Memory B cell (primary cell): ENCODE results near the gene ULK3.
A peak's percentile ranks its signal among the peaks of the same experiment; 100 is the strongest.
"Not testable (repeated sequence)": the region's sequence is repeated elsewhere in the genome, so short reads cannot be mapped to it uniquely, and the experiment has no call there.

Source experiments
- ATAC-seq: fragments of 150-1000 bp; cut with Tn5 transposase; 2 replicates; pipeline ENCODE4 v1.10.0; 2021; ENCODE audit warnings: low read depth, mild to moderate bottlenecking, moderate library complexity
- DNase-seq, 2 donors: peaks; one replicate each; pipeline ENCODE4 v3.0.0; 2022; ENCODE audit warnings: low spot score in 2 of 2
- H3K27ac Mint-ChIP-seq: one replicate; pipeline ENCODE4 v1.8.0; 2022; ENCODE audit warnings: mild to moderate bottlenecking, moderate library complexity, mixed read lengths
- H3K27me3 Mint-ChIP-seq: one replicate; pipeline ENCODE4 v1.8.0; 2022; ENCODE audit warnings: mixed read lengths
- H3K36me3 Mint-ChIP-seq: one replicate; pipeline ENCODE4 v1.8.0; 2022; ENCODE audit warnings: mild to moderate bottlenecking, mixed read lengths
- H3K4me1 Mint-ChIP-seq: one replicate; pipeline ENCODE4 v1.8.0; 2022; ENCODE audit warnings: mixed read lengths
- H3K4me3 Mint-ChIP-seq: one replicate; pipeline ENCODE4 v1.8.0; 2022; ENCODE audit warnings: mild to moderate bottlenecking, moderate library complexity, mixed read lengths
- H3K9me3 Mint-ChIP-seq: one replicate; pipeline ENCODE4 v1.8.0; 2022; ENCODE audit warnings: mixed read lengths

Gene ULK3, protein sequence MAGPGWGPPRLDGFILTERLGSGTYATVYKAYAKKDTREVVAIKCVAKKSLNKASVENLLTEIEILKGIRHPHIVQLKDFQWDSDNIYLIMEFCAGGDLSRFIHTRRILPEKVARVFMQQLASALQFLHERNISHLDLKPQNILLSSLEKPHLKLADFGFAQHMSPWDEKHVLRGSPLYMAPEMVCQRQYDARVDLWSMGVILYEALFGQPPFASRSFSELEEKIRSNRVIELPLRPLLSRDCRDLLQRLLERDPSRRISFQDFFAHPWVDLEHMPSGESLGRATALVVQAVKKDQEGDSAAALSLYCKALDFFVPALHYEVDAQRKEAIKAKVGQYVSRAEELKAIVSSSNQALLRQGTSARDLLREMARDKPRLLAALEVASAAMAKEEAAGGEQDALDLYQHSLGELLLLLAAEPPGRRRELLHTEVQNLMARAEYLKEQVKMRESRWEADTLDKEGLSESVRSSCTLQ

DNA sequence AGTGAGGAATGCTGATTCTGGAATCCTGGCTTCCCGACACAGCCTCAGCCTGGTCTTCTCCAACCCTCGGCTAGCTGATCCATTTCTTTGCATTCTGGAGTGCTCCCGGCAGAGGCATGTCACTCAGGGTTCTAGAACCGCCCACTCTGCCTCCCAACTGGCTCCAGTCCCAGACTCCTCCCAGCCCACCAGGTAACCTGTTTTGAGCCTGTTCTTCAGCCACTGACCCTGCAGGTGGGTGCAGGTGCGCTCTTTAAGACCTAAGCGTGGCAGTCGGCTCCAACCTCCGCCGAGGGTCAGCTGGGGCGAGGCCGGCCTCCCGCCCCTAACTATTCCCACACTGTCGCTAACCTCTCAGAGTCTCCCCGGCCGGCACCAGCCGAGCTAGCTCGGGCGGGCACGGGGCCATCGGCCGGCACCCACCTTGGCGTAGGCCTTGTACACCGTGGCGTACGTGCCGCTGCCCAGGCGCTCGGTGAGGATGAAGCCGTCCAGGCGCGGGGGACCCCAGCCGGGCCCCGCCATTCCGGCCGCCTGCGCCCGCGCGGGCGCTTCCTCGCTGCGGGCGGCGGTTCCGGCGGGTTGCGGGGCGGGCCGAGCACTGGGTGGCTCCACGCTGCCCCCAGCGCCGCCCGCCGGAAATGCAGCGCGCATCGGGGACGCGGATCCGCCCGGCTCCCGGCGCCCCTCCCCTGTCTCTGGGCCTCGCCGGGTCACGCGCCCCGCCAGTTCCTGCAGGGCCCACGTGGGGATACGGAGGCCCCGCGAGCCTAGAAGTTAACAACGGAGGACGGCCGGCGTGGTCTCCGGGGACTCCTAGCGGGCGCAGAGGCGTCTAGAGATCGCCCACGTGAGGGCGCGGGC, at the start of gene ULK3:
Gene ULK3, minus strand, starts transcription at position 576 of the 864 bp plus-strand sequence. Its CDS starts 51 bp downstream, at position 525.
- Mint-ChIP-seq H3K4me3 (peak within 1 kb of the TSS; percentile 91), H3K27me3 (no peaks in the 10 kb centered on the region), H3K9me3 (no peaks in the 10 kb centered on the region), H3K4me1 (peaks cover 44% of the 10 kb centered on the region), H3K27ac (peak within 1 kb of the TSS; percentile 94), H3K36me3 (peaks cover 2% of the 10 kb centered on the region)
- DNase-seq, result peak; percentile 94 to 97
- ATAC-seq, result peak; percentile 91

DNA sequence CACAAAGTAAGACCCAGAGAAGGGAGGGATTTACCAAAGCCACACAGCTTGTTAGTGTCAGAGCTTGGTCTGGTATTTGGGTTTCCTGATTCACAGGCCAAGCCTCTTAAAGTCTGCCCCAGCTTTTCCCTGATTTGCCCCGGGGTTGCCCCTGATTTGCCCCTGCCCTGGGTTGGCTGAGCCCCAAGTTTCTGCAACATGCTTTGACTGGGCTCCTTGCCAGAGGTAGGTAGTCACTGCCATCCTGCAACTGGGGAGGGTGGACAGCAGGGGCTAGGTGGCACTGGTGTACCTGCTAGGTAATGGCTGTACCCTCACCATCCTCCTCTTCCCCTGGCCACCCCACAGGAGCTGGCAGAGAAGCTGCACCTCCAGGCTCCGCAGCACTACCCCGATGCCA, 49.4 kb upstream of the ULK3 start:
- H3K4me3 Mint-ChIP-seq, result no peak overlapping the region
- no peak overlapping the region for H3K27ac Mint-ChIP-seq
- H3K27me3 Mint-ChIP-seq, result no peaks in the 10 kb centered on the region
- H3K4me1 Mint-ChIP-seq, result peaks cover 27% of the 10 kb centered on the region
- H3K36me3 Mint-ChIP-seq, result peaks cover 4% of the 10 kb centered on the region
- DNase-seq, result no peak
- ATAC-seq, result no peak
- no peaks in the 10 kb centered on the region for H3K9me3 Mint-ChIP-seq

DNA sequence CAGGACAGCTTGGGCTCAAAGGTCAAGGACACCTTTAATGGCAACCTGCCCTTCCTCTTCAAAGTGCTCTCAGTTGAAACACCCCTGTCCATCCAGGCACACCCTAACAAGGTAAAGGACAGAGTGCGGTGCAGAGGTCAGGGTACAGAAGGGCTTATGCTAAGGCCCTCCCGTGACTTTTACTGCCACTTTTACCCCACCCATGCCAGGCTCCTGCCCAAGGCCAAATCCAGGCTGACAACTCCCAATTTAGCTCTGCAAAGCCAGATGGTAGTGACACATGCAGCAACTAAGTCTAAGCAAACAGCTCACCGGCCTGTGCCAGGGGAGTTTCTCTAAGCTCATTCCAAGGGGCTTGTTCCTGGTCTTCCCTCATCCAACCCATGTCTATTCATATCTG, 48.5 kb upstream of the ULK3 start:
- Mint-ChIP-seq H3K4me1 (peaks cover 27% of the 10 kb centered on the region), H3K9me3 (no peaks in the 10 kb centered on the region), H3K27ac (no peak overlapping the region), H3K27me3 (no peaks in the 10 kb centered on the region), H3K36me3 (peaks cover 4% of the 10 kb centered on the region), H3K4me3 (peak overlapping the region; percentile 35)
- no peak for DNase-seq
- no peak for ATAC-seq

DNA sequence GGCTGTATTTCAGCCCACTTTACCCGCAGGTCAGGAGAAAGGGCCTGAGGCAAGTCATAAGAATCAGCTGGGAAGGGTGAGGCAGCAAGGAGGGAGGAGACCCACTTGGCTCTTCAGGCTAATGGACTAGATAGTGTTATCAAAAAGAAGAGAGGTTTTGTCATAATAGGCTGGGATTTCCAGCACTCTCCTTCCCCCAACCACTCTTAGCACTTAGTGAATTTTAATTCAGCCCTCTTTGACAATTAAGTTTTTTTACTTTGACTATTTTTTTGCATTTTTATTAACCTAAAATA, 47.7 kb upstream of the ULK3 start:
- no peak overlapping the region for H3K27ac Mint-ChIP-seq
- no peaks in the 10 kb centered on the region for H3K27me3 Mint-ChIP-seq
- ATAC-seq (no peak), DNase-seq (no peak)
- peaks cover 27% of the 10 kb centered on the region for H3K4me1 Mint-ChIP-seq
- peak overlapping the region; percentile 90 for H3K4me3 Mint-ChIP-seq
- no peaks in the 10 kb centered on the region for H3K9me3 Mint-ChIP-seq
- peaks cover 4% of the 10 kb centered on the region for H3K36me3 Mint-ChIP-seq

DNA sequence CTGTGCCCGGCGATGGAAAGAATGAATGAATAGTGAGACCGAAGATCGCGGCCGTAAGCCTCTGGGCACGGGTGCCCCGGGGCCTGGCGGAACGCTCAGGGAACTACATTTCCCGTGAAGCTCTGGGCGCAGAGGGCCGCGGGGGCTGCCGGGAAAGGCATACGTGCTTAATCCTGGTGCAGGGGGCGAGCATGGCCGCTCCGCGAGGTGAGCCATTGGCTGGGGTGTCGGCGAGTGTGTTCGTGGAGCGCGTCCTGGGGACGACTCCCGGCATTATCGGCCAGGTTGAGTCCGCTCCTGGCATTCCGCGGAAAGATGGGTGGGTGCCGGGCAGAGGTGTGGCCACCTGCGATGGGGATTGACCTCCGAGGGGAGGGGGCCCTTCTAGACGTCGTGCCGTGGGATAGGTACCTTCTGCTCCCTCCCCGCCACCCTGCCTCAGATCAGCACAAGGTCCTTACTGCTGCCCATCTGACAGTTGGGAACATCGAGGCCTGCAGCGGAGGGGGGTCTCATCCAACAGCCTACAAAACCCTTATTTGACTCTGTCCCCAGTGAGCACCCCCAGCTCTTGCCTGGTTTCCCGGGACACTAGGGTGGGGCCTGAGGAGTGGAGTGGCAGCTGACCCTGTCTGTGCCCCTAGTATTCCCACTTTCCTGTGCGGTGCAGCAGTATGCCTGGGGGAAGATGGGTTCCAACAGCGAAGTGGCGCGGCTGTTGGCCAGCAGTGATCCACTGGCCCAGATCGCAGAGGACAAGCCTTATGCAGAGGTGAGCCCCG, 47.1 kb upstream of the ULK3 start, which contains the start of gene MPI:
Gene MPI, plus strand, starts transcription at position 160 of the 782 bp plus-strand sequence. Its CDS starts 32 bp downstream, at position 192.
- Mint-ChIP-seq H3K36me3 (peaks cover 4% of the 10 kb centered on the region), H3K27ac (peak within 1 kb of the TSS; percentile 86), H3K9me3 (no peaks in the 10 kb centered on the region), H3K27me3 (no peaks in the 10 kb centered on the region), H3K4me1 (peaks cover 27% of the 10 kb centered on the region), H3K4me3 (peak within 1 kb of the TSS; percentile 90)
- peak; percentile 76 to 81 for DNase-seq
- ATAC-seq, result peak; percentile 99

DNA sequence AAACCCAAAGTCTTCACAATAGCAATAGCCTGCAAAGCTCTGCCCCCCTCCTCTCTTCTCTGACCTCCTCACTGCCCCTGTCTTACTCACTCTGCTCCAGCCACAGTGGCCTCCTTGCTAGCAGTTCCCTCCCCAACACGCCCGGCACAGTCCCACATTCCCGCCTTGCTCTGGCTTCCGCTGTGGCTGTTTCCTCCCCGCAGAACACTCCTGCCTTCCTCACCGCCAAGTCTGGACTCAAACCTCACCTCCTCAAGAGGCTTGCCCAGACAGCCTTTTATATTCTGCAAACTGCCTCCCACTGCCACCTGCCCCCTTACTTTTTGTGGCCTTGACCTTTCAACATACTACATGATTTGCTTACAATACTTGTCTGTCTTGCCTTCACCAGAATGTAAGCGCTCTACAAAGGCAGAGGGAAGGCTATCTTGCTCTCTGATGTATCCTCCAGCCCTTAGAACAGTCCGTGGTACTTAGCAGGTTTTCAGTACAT, 46.5 kb upstream of the ULK3 start:
- no peak for DNase-seq
- Mint-ChIP-seq H3K27me3 (no peaks in the 10 kb centered on the region), H3K9me3 (no peaks in the 10 kb centered on the region), H3K27ac (peak overlapping the region; percentile 86), H3K4me3 (peak overlapping the region; percentile 90), H3K36me3 (peaks cover 4% of the 10 kb centered on the region), H3K4me1 (peaks cover 27% of the 10 kb centered on the region)
- no peak for ATAC-seq

DNA sequence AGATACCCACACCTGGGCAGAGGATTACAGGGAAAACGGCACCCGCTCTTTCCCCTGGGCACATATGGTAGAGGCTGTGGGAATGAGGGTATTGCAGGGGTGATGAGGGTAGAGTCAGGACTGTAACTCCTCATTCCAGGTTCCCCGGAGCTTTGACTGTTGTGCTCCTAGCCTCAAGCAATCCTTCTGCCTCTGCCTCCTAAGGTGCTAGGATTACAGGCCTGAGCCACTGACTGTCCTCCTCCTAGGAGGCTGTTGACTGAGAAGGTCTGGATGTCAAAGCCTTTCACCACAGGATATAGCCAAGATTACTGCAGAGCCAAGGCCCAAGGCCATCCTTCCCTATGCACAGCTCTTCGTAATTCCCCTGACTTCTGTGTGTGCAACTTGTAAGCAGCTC, 45.8 kb upstream of the ULK3 start:
- H3K4me3 Mint-ChIP-seq, result no peak overlapping the region
- ATAC-seq (no peak), DNase-seq (no peak)
- H3K9me3 Mint-ChIP-seq, result no peaks in the 10 kb centered on the region
- H3K4me1 Mint-ChIP-seq, result peaks cover 28% of the 10 kb centered on the region
- H3K27ac Mint-ChIP-seq, result no peak overlapping the region
- peaks cover 4% of the 10 kb centered on the region for H3K36me3 Mint-ChIP-seq
- H3K27me3 Mint-ChIP-seq, result no peaks in the 10 kb centered on the region

DNA sequence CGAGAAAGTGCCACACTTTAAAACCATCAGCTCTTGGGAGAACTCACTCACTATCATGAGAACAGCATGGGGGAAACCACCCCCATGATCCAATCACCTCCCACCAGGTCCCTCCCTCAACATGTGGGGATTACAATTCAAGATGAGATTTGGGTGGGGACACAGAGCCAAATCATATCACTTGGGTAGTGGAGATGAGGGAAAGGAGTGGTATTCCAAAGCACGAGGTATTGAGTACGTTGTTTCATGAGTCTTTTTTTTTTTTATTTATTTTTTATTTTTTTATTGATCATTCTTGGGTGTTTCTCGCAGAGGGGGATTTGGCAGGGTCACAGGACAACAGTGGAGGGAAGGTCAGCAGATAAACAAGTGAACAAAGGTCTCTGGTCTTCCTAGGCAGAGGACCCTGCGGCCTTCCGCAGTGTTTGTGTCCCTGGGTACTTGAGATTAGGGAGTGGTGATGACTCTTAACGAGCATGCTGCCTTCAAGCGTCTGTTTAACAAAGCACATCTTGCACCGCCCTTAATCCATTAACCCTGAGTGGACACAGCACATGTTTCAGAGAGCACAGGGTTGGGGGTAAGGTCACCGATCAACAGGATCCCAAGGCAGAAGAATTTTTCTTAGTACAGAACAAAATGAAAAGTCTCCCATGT, 44.7 kb upstream of the ULK3 start:
- ATAC-seq, result not testable (repeated sequence)

DNA sequence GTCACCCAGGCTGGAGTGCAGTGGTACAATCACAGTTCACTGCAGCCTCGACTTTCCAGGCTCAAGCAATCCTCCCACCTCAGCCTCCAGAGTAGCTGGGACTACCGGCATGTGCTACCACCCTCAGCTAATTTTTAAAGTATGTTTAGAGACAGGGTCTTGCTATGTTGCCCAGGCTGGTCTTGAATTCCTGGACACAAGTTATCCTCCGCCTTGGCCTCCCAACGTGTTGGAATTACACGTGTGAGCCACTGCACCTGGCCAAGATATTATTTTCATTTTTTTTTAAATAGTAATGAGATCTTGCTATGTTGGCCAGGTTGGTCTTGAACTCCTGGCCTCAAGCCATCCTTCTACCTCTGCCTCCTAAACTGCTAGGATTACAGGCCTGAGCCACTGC, 42.5 kb upstream of the ULK3 start:
- no peak for DNase-seq
- Mint-ChIP-seq H3K27me3 (no peaks in the 10 kb centered on the region), H3K4me1 (peaks cover 14% of the 10 kb centered on the region), H3K9me3 (peaks cover 4% of the 10 kb centered on the region), H3K27ac (no peak overlapping the region), H3K36me3 (no peaks in the 10 kb centered on the region), H3K4me3 (no peak overlapping the region)
- no peak for ATAC-seq

More for the DNA sequence above, 44.7 kb upstream of the ULK3 start:
- H3K27me3 Mint-ChIP-seq, H3K4me3 Mint-ChIP-seq, H3K36me3 Mint-ChIP-seq, H3K27ac Mint-ChIP-seq, DNase-seq, H3K9me3 Mint-ChIP-seq: not testable (repeated sequence)
- H3K4me1 Mint-ChIP-seq, result peaks cover 17% of the 10 kb centered on the region

DNA sequence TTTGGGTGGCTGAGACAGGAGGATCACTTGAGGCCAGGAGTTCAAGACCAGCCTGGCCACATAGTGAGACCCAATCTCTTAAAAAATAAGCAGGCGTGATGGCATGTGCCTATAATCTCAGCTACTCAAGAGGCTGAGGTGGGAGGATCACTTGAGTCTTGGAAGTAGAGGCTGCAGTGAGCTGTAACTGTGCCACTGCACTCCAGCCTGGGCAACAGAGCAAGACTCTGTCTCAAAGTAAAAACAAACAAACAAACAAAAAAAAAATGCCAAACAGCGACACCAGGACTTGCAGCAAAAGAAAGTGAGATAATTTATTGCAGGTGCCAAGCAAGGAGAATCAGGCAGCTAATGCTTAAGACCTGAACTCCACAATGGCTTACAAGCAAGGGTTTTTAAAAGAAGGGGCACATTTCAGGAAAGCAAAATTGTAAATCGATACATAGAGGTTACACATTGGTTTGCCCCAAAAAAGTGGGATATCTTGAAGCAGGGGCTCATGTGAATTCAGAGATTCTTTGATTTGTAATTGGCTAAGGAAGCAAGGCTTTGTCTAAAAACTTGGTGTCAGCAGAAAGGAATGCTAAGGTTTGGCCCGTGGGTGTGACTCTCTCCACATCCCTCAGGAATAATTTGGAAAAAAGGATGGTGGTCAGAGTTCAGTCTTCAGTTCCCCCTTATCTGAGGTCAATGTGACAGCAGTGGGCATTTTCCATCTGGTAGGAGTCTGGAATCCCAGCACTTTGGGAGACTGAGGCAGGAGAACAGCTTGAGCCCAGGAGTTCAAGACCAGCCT, 41.7 kb upstream of the ULK3 start:
- Mint-ChIP-seq H3K36me3 (no peaks in the 10 kb centered on the region), H3K9me3 (peaks cover 4% of the 10 kb centered on the region), H3K27me3 (no peaks in the 10 kb centered on the region), H3K4me1 (peaks cover 10% of the 10 kb centered on the region), H3K27ac (no peak overlapping the region), H3K4me3 (no peak overlapping the region)
- no peak for ATAC-seq
- no peak for DNase-seq

DNA sequence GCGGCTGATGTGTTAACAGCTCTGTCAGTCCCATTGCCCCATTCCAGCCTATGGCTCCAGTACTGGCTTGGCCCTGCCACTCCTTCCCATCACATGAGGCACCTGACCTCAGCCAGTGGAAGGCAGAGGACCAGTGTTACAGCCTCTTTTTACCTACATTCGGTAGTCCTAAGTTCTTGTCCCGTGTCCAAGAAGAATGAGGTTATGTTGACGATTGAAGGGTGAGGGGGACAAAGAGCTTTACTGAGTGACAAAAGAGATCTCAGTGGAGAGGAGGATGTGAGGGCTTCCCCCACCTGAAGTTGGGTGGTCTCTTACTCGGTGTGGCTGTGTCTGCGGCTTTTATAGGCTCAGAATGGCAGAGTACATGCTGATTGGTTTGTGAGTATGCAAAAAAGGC, 39.6 kb upstream of the ULK3 start:
- Mint-ChIP-seq H3K9me3 (peaks cover 4% of the 10 kb centered on the region), H3K4me1 (peaks cover 4% of the 10 kb centered on the region), H3K4me3 (no peak overlapping the region), H3K27ac (peak overlapping the region; percentile 35), H3K27me3 (no peaks in the 10 kb centered on the region), H3K36me3 (no peaks in the 10 kb centered on the region)
- DNase-seq (no peak), ATAC-seq (no peak)

DNA sequence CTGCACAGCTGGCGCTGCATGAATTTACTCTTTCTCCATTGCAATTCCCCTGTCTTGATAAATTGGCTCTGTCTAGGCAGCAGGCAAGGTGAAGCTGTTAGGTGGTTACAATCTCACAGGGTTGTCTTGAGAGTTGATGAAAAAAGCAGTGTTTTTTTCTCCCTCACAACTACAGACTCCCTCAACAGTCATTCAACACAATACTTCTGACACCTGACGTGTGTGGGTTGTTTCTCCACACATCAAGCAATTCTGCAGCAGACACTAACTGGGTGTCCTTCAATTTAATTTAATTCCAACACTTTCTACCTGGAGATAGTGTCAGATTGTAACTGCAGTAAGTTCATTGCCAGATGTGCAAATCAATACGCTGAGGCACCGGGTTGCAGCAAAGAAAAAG, 35.3 kb upstream of the ULK3 start:
- no peak for ATAC-seq
- Mint-ChIP-seq H3K27me3 (no peaks in the 10 kb centered on the region), H3K9me3 (peaks cover 4% of the 10 kb centered on the region), H3K27ac (no peak overlapping the region), H3K36me3 (no peaks in the 10 kb centered on the region), H3K4me1 (peaks cover 4% of the 10 kb centered on the region), H3K4me3 (no peak overlapping the region)
- DNase-seq, result no peak
